HL-60 (cell line): ENCODE data around the gene PPP1R1A.

Source experiments
- DNase-seq, 2 experiments: peaks; one replicate each; pipeline ENCODE4 v3.0.0-alpha.2; 2010 to 2020; ENCODE audit warnings: low read depth in 1 of 2, low spot score in 1 of 2
- H3K27ac ChIP-seq: fragments of 250-450 bp; sonication (Bioruptor Pico); replicated peaks from 2 replicates; pipeline ENCODE4 v1.5.1; 2020; ENCODE audit warnings: mild to moderate bottlenecking, moderate library complexity
- H3K27me3 ChIP-seq: fragments of 250-450 bp; sonication (Bioruptor Pico); 2 replicates; pipeline ENCODE4 v1.5.1; 2021; ENCODE audit warnings: mild to moderate bottlenecking, moderate library complexity; ENCODE audit not compliant: insufficient read depth, poor library complexity, severe bottlenecking
- H3K4me3 ChIP-seq: replicated peaks from 2 replicates; pipeline ENCODE4 v1.5.1; 2011; ENCODE audit warnings: mild to moderate bottlenecking, control low read depth, low read length; ENCODE audit not compliant: insufficient read depth
- CTCF ChIP-seq: IDR thresholded peaks from one replicate; pipeline ENCODE4 v1.5.1; 2011; ENCODE audit warnings: low read length, control low read depth, inconsistent platforms; ENCODE audit not compliant: insufficient read depth
- GABPA ChIP-seq: IDR thresholded peaks from 2 replicates; pipeline ENCODE4 v1.6.1; 2012; ENCODE audit warnings: low read depth
- POLR2AphosphoS5 ChIP-seq: IDR thresholded peaks from 2 replicates; pipeline ENCODE4 v1.6.1; 2012; ENCODE audit warnings: low read depth
- REST ChIP-seq: IDR thresholded peaks from 2 replicates; pipeline ENCODE4 v1.6.1; 2012; ENCODE audit warnings: low read depth; ENCODE audit not compliant: insufficient replicate concordance
- SPI1 ChIP-seq: IDR thresholded peaks from 2 replicates; pipeline ENCODE4 v1.6.1; 2012; ENCODE audit warnings: low read depth, mild to moderate bottlenecking, borderline replicate concordance

Gene PPP1R1A

GRCh38 chr12:54529581-54529980 lies 58.9 kb downstream of the PPP1R1A start:
- TF ChIP-seq POLR2AphosphoS5 (no peak), SPI1 (no peak), REST (no peak), GABPA (no peak), CTCF (no peak)
- no peak overlapping the region for H3K27ac ChIP-seq
- H3K27me3 ChIP-seq, result no peaks in the 10 kb centered on the region
- no peak overlapping the region for H3K4me3 ChIP-seq
- DNase-seq, result no peak
